Activated naive CD4-positive, alpha-beta T cell treated with anti-CD3 and anti-CD28 coated beads, Interleukin-2, amount 10 ng/mL, durations not matched to agents 7 days and 5 days (primary cell): ENCODE data around the gene SPOCK2.
"Not testable (repeated sequence)": the region's sequence is repeated elsewhere in the genome, so short reads cannot be mapped to it uniquely, and the experiment has no call there.

Experiments
- CTCF ChIA-PET: fragments of 350-600 bp; sonication (Branson Sonifier 250); formaldehyde crosslinking; loops from one replicate; lab custom pipeline; 2021; ENCODE audit warnings: antibody characterized with exemption; lab: Charles Lee
- DNase-seq: peaks from one replicate; pipeline ENCODE4 v3.0.0-alpha.2; 2020
- H3K27ac Mint-ChIP-seq: one replicate; pipeline ENCODE4 v1.8.0; 2021; ENCODE audit warnings: mild to moderate bottlenecking, moderate library complexity, mixed read lengths
- H3K27me3 Mint-ChIP-seq: one replicate; pipeline ENCODE4 v1.8.0; 2021; ENCODE audit warnings: mild to moderate bottlenecking, mixed read lengths
- H3K36me3 Mint-ChIP-seq: one replicate; pipeline ENCODE4 v1.8.0; 2021; ENCODE audit warnings: mixed read lengths
- H3K4me1 Mint-ChIP-seq: one replicate; pipeline ENCODE4 v1.8.0; 2021; ENCODE audit warnings: mixed read lengths
- H3K4me3 Mint-ChIP-seq: one replicate; pipeline ENCODE4 v1.8.0; 2021; ENCODE audit warnings: mild to moderate bottlenecking, moderate library complexity, mixed read lengths
- H3K9me3 Mint-ChIP-seq: one replicate; pipeline ENCODE4 v1.8.0; 2021; ENCODE audit warnings: mixed read lengths

The SPOCK2 gene

DNA sequence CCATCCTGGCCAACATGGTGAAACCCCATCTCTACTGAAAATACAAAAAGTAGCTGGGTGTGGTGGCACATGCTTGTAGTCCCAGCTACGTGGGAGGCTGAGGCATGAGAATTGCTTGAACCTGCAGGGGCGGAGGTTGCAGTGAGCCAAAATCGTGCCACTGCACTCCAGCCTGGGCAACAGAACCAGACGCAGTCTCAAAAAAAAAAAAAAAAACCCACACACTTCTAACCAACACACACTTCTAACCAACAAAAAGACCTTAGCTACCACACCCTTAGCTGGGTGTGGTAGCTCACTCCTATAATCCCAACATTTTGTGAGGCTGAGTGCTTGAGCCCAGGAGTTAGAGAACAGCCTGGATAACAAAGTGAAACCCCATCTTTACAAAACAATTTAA lies 33.9 kb upstream of the SPOCK2 start:
- peak; percentile 38 for DNase-seq
- H3K9me3 Mint-ChIP-seq: peaks cover 3% of the 10 kb centered on the region
- H3K36me3 Mint-ChIP-seq: peaks cover 28% of the 10 kb centered on the region
- no peak overlapping the region for H3K4me3 Mint-ChIP-seq
- H3K27ac Mint-ChIP-seq: peak overlapping the region; percentile 26
- H3K27me3 Mint-ChIP-seq: no peaks in the 10 kb centered on the region
- CTCF ChIA-PET: interaction anchor here (1.0 to 2.5 kb wide), 6 partner anchors 9 to 218 kb away, joined by 3 to 7 read pairs (median 4); no protein-coding TSS in a partner anchor
- H3K4me1 Mint-ChIP-seq: peaks cover 34% of the 10 kb centered on the region

- Mint-ChIP-seq H3K4me3 (no peak overlapping the region), H3K9me3 (peaks cover 7% of the 10 kb centered on the region), H3K27ac (no peak overlapping the region), H3K36me3 (peaks cover 29% of the 10 kb centered on the region), H3K27me3 (no peaks in the 10 kb centered on the region), H3K4me1 (peaks cover 30% of the 10 kb centered on the region)
- no peak for DNase-seq
- CTCF ChIA-PET: interaction anchor here (2.5 kb wide), 1 partner anchor 216 kb away, joined by 7 read pairs; no protein-coding TSS in a partner anchor
Measured at GRCh38 chr10:72121389-72121788, 33.0 kb upstream of the SPOCK2 start.

GRCh38 chr10:72116372-72116771 lies 28.0 kb upstream of the SPOCK2 start:
- Mint-ChIP-seq H3K9me3 (peaks cover 10% of the 10 kb centered on the region), H3K27me3 (no peaks in the 10 kb centered on the region), H3K4me1 (peaks cover 10% of the 10 kb centered on the region), H3K36me3 (peaks cover 41% of the 10 kb centered on the region), H3K27ac (no peak overlapping the region), H3K4me3 (no peak overlapping the region)
- no peak for DNase-seq
- CTCF ChIA-PET: interaction anchor here (2.5 to 3.3 kb wide), 2 partner anchors 10 to 15 kb away, joined by 6 to 23 read pairs; no protein-coding TSS in a partner anchor

GRCh38 chr10:72114706-72115450 lies 26.5 kb upstream of the SPOCK2 start:
- Mint-ChIP-seq H3K36me3 (peaks cover 45% of the 10 kb centered on the region), H3K4me1 (peaks cover 19% of the 10 kb centered on the region), H3K4me3 (no peak overlapping the region), H3K9me3 (peaks cover 10% of the 10 kb centered on the region), H3K27ac (no peak overlapping the region), H3K27me3 (no peaks in the 10 kb centered on the region)
- CTCF ChIA-PET: interaction anchor here (1.5 to 3.3 kb wide), 2 partner anchors 12 to 221 kb away, joined by 4 to 23 read pairs; no protein-coding TSS in a partner anchor
- no peak for DNase-seq

- CTCF ChIA-PET: no interaction called here
- H3K4me3 Mint-ChIP-seq: no peak overlapping the region
- H3K9me3 Mint-ChIP-seq: no peaks in the 10 kb centered on the region
- no peaks in the 10 kb centered on the region for H3K27me3 Mint-ChIP-seq
- H3K27ac Mint-ChIP-seq: no peak overlapping the region
- H3K4me1 Mint-ChIP-seq: peaks cover 59% of the 10 kb centered on the region
- DNase-seq: no peak
- peaks cover 27% of the 10 kb centered on the region for H3K36me3 Mint-ChIP-seq
Measured at GRCh38 chr10:72110673-72111401, 22.5 kb upstream of the SPOCK2 start.

GRCh38 chr10:72109636-72110157 lies 21.3 kb upstream of the SPOCK2 start:
- CTCF ChIA-PET: interaction anchor here (1.4 kb wide), 1 partner anchor 17 kb away, joined by 8 read pairs; no protein-coding TSS in a partner anchor
- no peak for DNase-seq
- Mint-ChIP-seq H3K4me1 (peaks cover 70% of the 10 kb centered on the region), H3K4me3 (peak overlapping the region; percentile 49), H3K36me3 (peaks cover 27% of the 10 kb centered on the region), H3K27me3 (no peaks in the 10 kb centered on the region), H3K9me3 (no peaks in the 10 kb centered on the region), H3K27ac (peak overlapping the region; percentile 96)

DNA sequence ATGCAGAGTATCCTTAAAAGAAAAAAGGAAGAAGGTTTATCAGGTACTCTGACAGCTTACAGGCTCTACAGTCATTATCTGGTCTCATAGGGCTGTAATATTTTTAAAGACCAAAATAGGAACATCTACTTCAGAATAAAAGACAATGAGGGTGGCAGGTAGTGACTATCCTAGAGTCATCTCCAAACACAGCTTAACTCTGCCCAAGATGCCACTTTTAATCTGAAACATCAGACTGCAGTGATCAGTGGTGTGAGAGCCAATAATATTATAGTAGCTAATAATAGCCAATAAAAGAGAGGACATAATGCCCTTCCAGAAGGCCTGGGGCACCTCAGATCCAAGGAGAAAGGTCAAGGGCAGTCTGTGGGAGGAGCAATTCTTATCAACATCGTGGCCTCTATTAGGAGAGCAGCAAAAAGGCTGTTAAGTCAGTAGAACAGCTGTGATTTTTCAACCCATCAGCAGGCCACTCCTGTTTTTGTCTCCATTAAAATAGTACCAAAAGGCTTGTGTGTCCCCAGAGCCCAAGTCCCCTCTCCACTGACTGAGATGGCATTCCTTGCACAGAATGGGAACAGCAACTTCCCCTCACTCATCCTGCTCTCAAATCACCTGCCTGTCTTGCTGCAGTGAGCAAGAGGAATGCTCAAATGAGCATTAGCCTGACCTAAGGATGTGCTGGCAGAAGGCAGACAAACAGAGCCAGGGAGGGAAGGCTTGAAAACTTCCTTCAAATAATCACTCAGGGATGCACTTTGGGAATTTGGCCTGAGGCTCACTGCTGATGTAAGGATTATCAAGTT lies 20.7 kb upstream of the SPOCK2 start:
- CTCF ChIA-PET: interaction anchor here (0.7 to 1.7 kb wide), 8 partner anchors 10 to 231 kb away, joined by 3 to 8 read pairs (median 4); no protein-coding TSS in a partner anchor
- peak overlapping the region; percentile 96 for H3K27ac Mint-ChIP-seq
- peaks cover 76% of the 10 kb centered on the region for H3K4me1 Mint-ChIP-seq
- H3K36me3 Mint-ChIP-seq: peaks cover 31% of the 10 kb centered on the region
- no peak for DNase-seq
- H3K27me3 Mint-ChIP-seq: no peaks in the 10 kb centered on the region
- H3K9me3 Mint-ChIP-seq: no peaks in the 10 kb centered on the region
- H3K4me3 Mint-ChIP-seq: peak overlapping the region; percentile 49

DNA sequence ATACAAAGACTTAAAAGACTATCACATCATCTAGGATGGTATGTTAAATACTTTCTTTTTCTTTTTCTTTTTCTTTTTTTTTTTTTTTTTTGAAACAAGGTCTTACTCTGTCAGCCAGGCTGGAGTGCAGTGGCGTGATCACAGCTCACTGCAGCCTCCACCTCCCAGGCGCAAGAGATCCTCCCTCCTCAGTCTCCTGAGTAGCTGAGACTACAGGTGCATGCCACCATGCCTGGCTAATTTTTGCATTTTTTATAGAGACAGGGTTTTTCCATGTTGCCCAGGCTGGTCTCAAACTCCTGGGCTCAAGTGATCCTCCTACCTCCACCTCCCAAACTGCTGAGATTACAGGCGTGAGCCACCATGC lies 19.6 kb upstream of the SPOCK2 start:
- H3K27me3 Mint-ChIP-seq, H3K9me3 Mint-ChIP-seq: not testable (repeated sequence)
- CTCF ChIA-PET: interaction anchor here (0.6 to 1.7 kb wide), 8 partner anchors 9 to 223 kb away, joined by 3 to 5 read pairs (median 4); no protein-coding TSS in a partner anchor
- DNase-seq: peak; percentile 54
- peak overlapping the region; percentile 96 for H3K27ac Mint-ChIP-seq
- peaks cover 31% of the 10 kb centered on the region for H3K36me3 Mint-ChIP-seq
- peak overlapping the region; percentile 75 for H3K4me3 Mint-ChIP-seq
- H3K4me1 Mint-ChIP-seq: peaks cover 81% of the 10 kb centered on the region

- Mint-ChIP-seq H3K4me3 (peak overlapping the region; percentile 75), H3K27me3 (no peaks in the 10 kb centered on the region), H3K27ac (peak overlapping the region; percentile 96), H3K9me3 (no peaks in the 10 kb centered on the region), H3K36me3 (peaks cover 32% of the 10 kb centered on the region), H3K4me1 (peaks cover 81% of the 10 kb centered on the region)
- DNase-seq: peak; percentile 60
- CTCF ChIA-PET: interaction anchor here (0.9 to 1.7 kb wide), 3 partner anchors 8 to 17 kb away, joined by 4 to 5 read pairs (median 5); no protein-coding TSS in a partner anchor
Measured at GRCh38 chr10:72107325-72108003, 19.1 kb upstream of the SPOCK2 start.

GRCh38 chr10:72106896-72107295 lies 18.5 kb upstream of the SPOCK2 start:
- Mint-ChIP-seq H3K27me3 (no peaks in the 10 kb centered on the region), H3K4me3 (peak overlapping the region; percentile 75), H3K27ac (peak overlapping the region; percentile 96), H3K36me3 (peaks cover 34% of the 10 kb centered on the region), H3K4me1 (peaks cover 84% of the 10 kb centered on the region), H3K9me3 (no peaks in the 10 kb centered on the region)
- CTCF ChIA-PET: interaction anchor here (1.4 kb wide), 1 partner anchor 20 kb away, joined by 4 read pairs; no protein-coding TSS in a partner anchor
- no peak for DNase-seq

DNA sequence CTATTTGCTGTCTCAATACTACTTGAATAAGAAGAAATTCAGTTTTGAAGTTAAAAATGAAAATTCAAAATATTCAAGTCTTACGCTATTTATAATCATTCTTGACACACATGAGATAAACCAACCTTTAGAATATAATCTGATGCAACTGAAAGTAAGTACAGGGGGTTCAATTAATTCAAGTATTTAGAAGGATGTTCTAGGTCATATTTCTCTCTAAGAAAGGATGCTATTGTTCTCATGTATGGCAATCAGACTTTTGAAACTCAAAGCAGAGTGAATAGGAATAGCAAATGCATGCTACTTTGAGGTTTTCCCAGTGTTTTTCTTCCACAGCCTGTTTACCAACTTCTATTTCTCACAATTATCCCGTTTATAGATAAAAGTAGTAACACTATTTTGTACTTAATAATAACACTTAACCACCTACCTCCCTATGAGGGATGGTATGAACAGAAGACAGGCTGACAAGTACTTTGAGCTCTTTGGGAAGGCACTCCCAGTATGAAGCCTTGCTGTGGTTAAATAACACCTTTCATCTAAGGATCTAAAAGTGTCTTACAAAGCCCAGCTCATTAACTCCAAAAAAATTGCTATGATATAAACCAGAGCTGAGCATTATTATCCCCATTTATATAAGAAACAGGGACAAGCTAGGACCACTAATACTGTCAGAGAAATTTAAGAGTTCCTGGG lies 18.0 kb upstream of the SPOCK2 start:
- DNase-seq: no peak
- Mint-ChIP-seq H3K4me1 (peaks cover 89% of the 10 kb centered on the region), H3K4me3 (peak overlapping the region; percentile 75), H3K36me3 (peaks cover 39% of the 10 kb centered on the region), H3K9me3 (no peaks in the 10 kb centered on the region), H3K27me3 (no peaks in the 10 kb centered on the region), H3K27ac (peak overlapping the region; percentile 96)
- CTCF ChIA-PET: interaction anchor here (0.6 to 1.4 kb wide), 2 partner anchors 20 to 220 kb away, joined by 3 to 4 read pairs; no protein-coding TSS in a partner anchor

DNA sequence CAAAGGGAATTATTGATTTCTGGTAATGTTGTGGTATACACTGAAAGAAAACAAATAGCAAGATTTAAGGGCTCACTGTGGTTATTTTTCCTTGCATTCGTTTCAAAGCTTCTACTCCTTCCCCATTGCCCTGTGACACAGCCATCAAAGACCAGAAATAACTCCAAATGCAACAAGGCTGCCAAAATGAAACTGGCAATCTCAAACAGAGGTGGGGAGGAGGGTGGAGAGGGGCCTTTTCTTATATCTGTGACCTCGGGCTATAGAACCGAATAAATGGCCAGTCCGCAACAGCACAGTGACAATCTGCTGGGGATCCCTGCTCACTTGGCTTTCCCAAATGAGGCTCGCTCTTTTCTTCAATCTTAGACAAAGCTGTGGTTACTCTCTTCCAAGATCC lies 17.4 kb upstream of the SPOCK2 start:
- Mint-ChIP-seq H3K4me3 (no peak overlapping the region), H3K36me3 (peaks cover 44% of the 10 kb centered on the region), H3K27me3 (no peaks in the 10 kb centered on the region), H3K4me1 (peaks cover 89% of the 10 kb centered on the region), H3K27ac (peak overlapping the region; percentile 64), H3K9me3 (no peaks in the 10 kb centered on the region)
- DNase-seq: no peak
- CTCF ChIA-PET: interaction anchor here (1.4 kb wide), 1 partner anchor 21 kb away, joined by 4 read pairs; no protein-coding TSS in a partner anchor
